Skeletal muscle tissue (tissue), 4 donors: ENCODE results near the gene THAP4. TPM values are rescaled to one million over a fixed set of nuclear protein-coding genes. Genes with fewer than 3 reads are reported as not detected.
A peak's percentile ranks its signal among the peaks of the same experiment; 100 is the strongest.

Experiments used
- H3K27ac ChIP-seq: one replicate; pipeline ENCODE4 v1.7.0; 2013; ENCODE audit warnings: mild to moderate bottlenecking, low read depth, low read length, inconsistent platforms
- H3K27me3 ChIP-seq, 3 donors: one replicate each; pipeline ENCODE4 v1.7.0; 2013; ENCODE audit warnings: low read length in 3 of 3; ENCODE audit not compliant: control insufficient read depth in 3 of 3, insufficient read depth in 3 of 3
- H3K36me3 ChIP-seq, 3 donors: one replicate each; pipeline ENCODE4 v1.7.0; 2013; ENCODE audit warnings: low read length in 3 of 3; ENCODE audit not compliant: control insufficient read depth in 3 of 3, insufficient read depth in 3 of 3
- H3K4me1 ChIP-seq, 3 donors: one replicate each; pipeline ENCODE4 v1.7.0; 2013; ENCODE audit warnings: low read length in 3 of 3, mild to moderate bottlenecking in 3 of 3; ENCODE audit not compliant: control insufficient read depth in 3 of 3, insufficient read depth in 3 of 3
- H3K4me3 ChIP-seq, 3 donors: one replicate each; pipeline ENCODE4 v1.7.0; 2013; ENCODE audit warnings: low read length in 3 of 3
- H3K9ac ChIP-seq, 3 donors: one replicate each; pipeline ENCODE4 v1.7.0; 2013; ENCODE audit warnings: low read length in 3 of 3, mild to moderate bottlenecking in 3 of 3, moderate library complexity in 2 of 3, low read depth in 1 of 3
- H3K9me3 ChIP-seq, 3 donors: one replicate each; pipeline ENCODE4 v1.7.0; 2013; ENCODE audit warnings: low read length in 3 of 3; ENCODE audit not compliant: control insufficient read depth in 3 of 3
- total RNA-seq: library from RNA; depleted of rRNA; stranded (reverse); fragments of >200 nt; gene quantifications from one replicate; pipeline ENCODE4 v1.2.3, GENCODE V29; 2014
- donor health status: Osteomylitis.

The THAP4 gene, protein sequence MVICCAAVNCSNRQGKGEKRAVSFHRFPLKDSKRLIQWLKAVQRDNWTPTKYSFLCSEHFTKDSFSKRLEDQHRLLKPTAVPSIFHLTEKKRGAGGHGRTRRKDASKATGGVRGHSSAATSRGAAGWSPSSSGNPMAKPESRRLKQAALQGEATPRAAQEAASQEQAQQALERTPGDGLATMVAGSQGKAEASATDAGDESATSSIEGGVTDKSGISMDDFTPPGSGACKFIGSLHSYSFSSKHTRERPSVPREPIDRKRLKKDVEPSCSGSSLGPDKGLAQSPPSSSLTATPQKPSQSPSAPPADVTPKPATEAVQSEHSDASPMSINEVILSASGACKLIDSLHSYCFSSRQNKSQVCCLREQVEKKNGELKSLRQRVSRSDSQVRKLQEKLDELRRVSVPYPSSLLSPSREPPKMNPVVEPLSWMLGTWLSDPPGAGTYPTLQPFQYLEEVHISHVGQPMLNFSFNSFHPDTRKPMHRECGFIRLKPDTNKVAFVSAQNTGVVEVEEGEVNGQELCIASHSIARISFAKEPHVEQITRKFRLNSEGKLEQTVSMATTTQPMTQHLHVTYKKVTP
- 35.5 TPM for total RNA-seq

DNA sequence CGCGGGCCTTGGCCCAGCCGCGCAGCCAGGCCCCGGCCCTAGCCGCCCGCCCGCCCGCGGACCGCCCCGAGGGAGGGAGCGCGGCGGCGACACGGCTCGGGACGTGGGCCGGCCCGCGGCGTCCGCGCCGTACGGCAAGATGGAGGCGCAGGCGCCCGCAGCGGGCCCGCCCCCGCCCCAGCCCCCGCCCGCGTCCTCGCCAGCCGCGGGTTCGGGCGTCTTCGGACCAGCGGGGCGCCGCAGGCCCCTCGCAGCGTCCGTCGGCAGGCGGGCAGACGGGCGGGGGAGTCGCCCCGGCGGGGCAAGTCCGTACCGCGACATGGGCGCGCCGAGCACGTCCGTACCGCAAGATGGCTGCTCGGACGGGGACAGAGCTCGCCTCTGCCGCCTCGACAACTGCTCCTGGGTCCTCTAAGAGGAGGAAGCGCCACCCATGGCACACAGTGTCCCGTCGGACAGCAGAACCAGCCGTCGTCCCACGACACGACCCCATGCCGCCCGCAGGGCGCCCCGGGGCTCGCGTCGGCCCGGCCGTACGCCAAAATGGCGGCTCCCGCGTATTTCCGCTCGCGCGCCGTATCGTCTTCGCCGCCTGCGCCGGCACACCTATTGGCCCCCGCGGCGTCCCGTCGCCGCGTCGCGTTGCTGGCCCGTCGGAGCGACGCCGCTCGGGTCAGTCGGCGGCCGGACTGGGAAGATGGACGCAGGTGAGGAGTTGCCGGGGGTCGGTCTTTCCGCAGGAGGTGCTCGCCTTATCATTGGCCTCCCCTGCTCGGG lies at the start of gene THAP4, which contains the start of gene ATG4B:
Gene THAP4, minus strand, starts transcription at position 141 of the 777 bp plus-strand sequence. CDS start 141 bp downstream, outside the sequence.
Gene ATG4B, plus strand, starts transcription at position 676 of the 777 bp plus-strand sequence. Its CDS starts 22 bp downstream, at position 698.
- Histone ChIP-seq H3K9me3 (no peaks in the 10 kb centered on the region), H3K4me1 (peaks cover 24 to 40% (median 35%) of the 10 kb centered on the region in 3 donors), H3K27ac (peak within 1 kb of the TSS; percentile 99), H3K9ac (peak within 1 kb of the TSS; percentile 98 to 99 (median 98)), H3K27me3 (no peaks in the 10 kb centered on the region), H3K36me3 (peaks cover 19 to 32% (median 21%) of the 10 kb centered on the region in 3 donors), H3K4me3 (peak within 1 kb of the TSS; percentile 72 to 97 (median 97))

DNA sequence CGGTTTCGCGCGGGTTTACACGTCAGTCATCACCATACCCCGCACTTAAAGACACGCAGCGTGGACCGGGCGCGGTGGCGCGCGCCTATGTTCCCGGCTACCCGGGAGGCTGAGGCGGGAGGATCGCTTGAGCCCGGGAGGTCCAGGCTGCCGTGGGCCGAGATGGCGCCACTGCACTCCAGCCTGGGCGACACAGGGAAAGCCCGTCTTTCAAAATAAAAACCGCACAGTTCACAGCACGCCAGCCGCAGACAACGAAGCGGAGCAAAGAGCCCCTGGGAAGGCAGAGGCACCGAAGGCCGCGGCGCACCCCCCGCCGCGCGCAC lies 49.3 kb upstream of the THAP4 start:
- H3K27ac ChIP-seq, result peak overlapping the region; percentile 95
- peak overlapping the region; percentile 81 to 95 (median 88) for H3K9ac ChIP-seq
- H3K4me1 ChIP-seq, result peaks cover 20 to 42% (median 21%) of the 10 kb centered on the region in 3 donors
- H3K4me3 ChIP-seq, result peak overlapping the region; percentile 85 to 86 (median 85)
- H3K27me3 ChIP-seq, result no peaks in the 10 kb centered on the region
- H3K36me3 ChIP-seq, result peaks cover 9 to 21% (median 14%) of the 10 kb centered on the region in 3 donors
- H3K9me3 ChIP-seq, result no peaks in the 10 kb centered on the region

GRCh38 chr2:241680827-241681599 lies 44.1 kb upstream of the THAP4 start:
- H3K4me3 ChIP-seq, result no peak overlapping the region
- H3K27ac ChIP-seq, result peak overlapping the region; percentile 4
- peaks cover 6 to 20% (median 8%) of the 10 kb centered on the region in 3 donors for H3K4me1 ChIP-seq
- H3K9me3 ChIP-seq, result no peaks in the 10 kb centered on the region
- H3K27me3 ChIP-seq, result no peaks in the 10 kb centered on the region
- H3K36me3 ChIP-seq, result peaks cover 12 to 28% (median 26%) of the 10 kb centered on the region in 3 donors
- H3K9ac ChIP-seq, result peak overlapping the region in 2 of 3 donors; percentile 14 to 58

GRCh38 chr2:241680044-241680443 lies 43.1 kb upstream of the THAP4 start:
- H3K27ac ChIP-seq, result no peak overlapping the region
- peaks cover 0 to 13% (median 8%) of the 10 kb centered on the region in 3 donors for H3K4me1 ChIP-seq
- no peak overlapping the region for H3K9ac ChIP-seq
- peaks cover 12 to 29% (median 29%) of the 10 kb centered on the region in 3 donors for H3K36me3 ChIP-seq
- no peaks in the 10 kb centered on the region for H3K9me3 ChIP-seq
- H3K4me3 ChIP-seq, result no peak overlapping the region
- H3K27me3 ChIP-seq, result no peaks in the 10 kb centered on the region

GRCh38 chr2:241678784-241679540 lies 42.0 kb upstream of the THAP4 start:
- no peaks in the 10 kb centered on the region for H3K27me3 ChIP-seq
- H3K27ac ChIP-seq, result no peak overlapping the region
- peaks cover 0 to 13% (median 8%) of the 10 kb centered on the region in 3 donors for H3K4me1 ChIP-seq
- no peaks in the 10 kb centered on the region for H3K9me3 ChIP-seq
- H3K4me3 ChIP-seq, result no peak overlapping the region
- H3K36me3 ChIP-seq, result peaks cover 12 to 33% (median 29%) of the 10 kb centered on the region in 3 donors
- H3K9ac ChIP-seq, result no peak overlapping the region

- Histone ChIP-seq H3K27ac (no peak overlapping the region), H3K9ac (no peak overlapping the region), H3K4me3 (no peak overlapping the region), H3K36me3 (peaks cover 12 to 33% (median 29%) of the 10 kb centered on the region in 3 donors), H3K4me1 (peaks cover 0 to 13% (median 8%) of the 10 kb centered on the region in 3 donors), H3K9me3 (no peaks in the 10 kb centered on the region), H3K27me3 (no peaks in the 10 kb centered on the region)
Measured at GRCh38 chr2:241678307-241678706, 41.3 kb upstream of the THAP4 start.

- no peaks in the 10 kb centered on the region for H3K27me3 ChIP-seq
- no peaks in the 10 kb centered on the region for H3K9me3 ChIP-seq
- H3K4me1 ChIP-seq, result peaks cover 0 to 13% (median 8%) of the 10 kb centered on the region in 3 donors
- no peak overlapping the region for H3K27ac ChIP-seq
- no peak overlapping the region for H3K9ac ChIP-seq
- H3K4me3 ChIP-seq, result no peak overlapping the region
- H3K36me3 ChIP-seq, result peaks cover 16 to 37% (median 26%) of the 10 kb centered on the region in 3 donors
Measured at GRCh38 chr2:241677392-241677791, 40.4 kb upstream of the THAP4 start.

- H3K4me1 ChIP-seq, result peaks cover 0 to 11% (median 8%) of the 10 kb centered on the region in 3 donors
- H3K27ac ChIP-seq, result no peak overlapping the region
- H3K27me3 ChIP-seq, result no peaks in the 10 kb centered on the region
- peaks cover 18 to 42% (median 23%) of the 10 kb centered on the region in 3 donors for H3K36me3 ChIP-seq
- H3K9ac ChIP-seq, result no peak overlapping the region
- no peaks in the 10 kb centered on the region for H3K9me3 ChIP-seq
- no peak overlapping the region for H3K4me3 ChIP-seq
Measured at GRCh38 chr2:241676665-241677064, 39.7 kb upstream of the THAP4 start.
